Measurements from ENCODE around the gene DBX1. TPM values are rescaled to one million over a fixed set of nuclear protein-coding genes. Genes with fewer than 3 reads are reported as not detected.

DBX1 gene
- total and polyA plus RNA-seq, 10 donors = not detected

DNA sequence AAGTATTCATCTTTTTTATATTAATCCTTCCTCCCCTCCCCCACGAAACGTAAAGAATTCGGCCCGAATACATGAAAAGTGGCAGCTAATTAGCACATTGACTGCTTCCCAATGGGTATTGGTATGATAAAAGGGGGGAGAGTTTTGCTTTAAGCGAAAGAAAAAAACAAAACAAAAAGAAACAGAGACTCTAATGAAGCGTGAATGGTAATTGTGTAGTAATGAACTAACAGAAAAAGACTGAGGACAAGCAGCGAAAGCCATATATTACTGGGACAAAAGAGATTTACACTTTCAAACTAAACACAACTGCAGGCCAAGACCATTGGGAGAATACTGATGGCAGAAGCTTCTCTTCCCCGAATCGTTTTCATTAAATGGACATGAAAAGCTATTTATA, 2.5 kb downstream of the DBX1 start:
- Histone ChIP-seq H3K27me3 (replicated peaks in 1 of 7) (peaks cover 22 to 100% (median 93%) of the 10 kb centered on the region in 7 donors), H3K4me3 (no peak overlapping the region), H3K9me3 (peaks cover 0 to 13% (median 0%) of the 10 kb centered on the region in 8 donors), H3K36me3 (no peaks in the 10 kb centered on the region), H3K4me1 (peaks cover 6 to 25% (median 18%) of the 10 kb centered on the region in 6 donors), H3K27ac (no peak overlapping the region)
- DNase-seq = no peak
- TF ChIP-seq POLR2AphosphoS5 (IDR thresholded peaks at IDR 0.05) = no peak
- TF ChIP-seq, protein P1, sequence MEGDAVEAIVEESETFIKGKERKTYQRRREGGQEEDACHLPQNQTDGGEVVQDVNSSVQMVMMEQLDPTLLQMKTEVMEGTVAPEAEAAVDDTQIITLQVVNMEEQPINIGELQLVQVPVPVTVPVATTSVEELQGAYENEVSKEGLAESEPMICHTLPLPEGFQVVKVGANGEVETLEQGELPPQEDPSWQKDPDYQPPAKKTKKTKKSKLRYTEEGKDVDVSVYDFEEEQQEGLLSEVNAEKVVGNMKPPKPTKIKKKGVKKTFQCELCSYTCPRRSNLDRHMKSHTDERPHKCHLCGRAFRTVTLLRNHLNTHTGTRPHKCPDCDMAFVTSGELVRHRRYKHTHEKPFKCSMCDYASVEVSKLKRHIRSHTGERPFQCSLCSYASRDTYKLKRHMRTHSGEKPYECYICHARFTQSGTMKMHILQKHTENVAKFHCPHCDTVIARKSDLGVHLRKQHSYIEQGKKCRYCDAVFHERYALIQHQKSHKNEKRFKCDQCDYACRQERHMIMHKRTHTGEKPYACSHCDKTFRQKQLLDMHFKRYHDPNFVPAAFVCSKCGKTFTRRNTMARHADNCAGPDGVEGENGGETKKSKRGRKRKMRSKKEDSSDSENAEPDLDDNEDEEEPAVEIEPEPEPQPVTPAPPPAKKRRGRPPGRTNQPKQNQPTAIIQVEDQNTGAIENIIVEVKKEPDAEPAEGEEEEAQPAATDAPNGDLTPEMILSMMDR (IDR thresholded peaks at IDR 0.05 in 8 of 11, conservative IDR thresholded peaks at IDR 0.05 in 3 of 11) = no peak
- no peak for TF ChIP-seq POLR2A (IDR thresholded peaks at IDR 0.05)
- intact Hi-C loops (cut with DNase I; ENCODE audit: low total_unique reads) = no loop called here
- 7 to 10% (median 8%) methylated on average over 9 of the region's 9 CpGs for WGBS, 5 donors

DNA sequence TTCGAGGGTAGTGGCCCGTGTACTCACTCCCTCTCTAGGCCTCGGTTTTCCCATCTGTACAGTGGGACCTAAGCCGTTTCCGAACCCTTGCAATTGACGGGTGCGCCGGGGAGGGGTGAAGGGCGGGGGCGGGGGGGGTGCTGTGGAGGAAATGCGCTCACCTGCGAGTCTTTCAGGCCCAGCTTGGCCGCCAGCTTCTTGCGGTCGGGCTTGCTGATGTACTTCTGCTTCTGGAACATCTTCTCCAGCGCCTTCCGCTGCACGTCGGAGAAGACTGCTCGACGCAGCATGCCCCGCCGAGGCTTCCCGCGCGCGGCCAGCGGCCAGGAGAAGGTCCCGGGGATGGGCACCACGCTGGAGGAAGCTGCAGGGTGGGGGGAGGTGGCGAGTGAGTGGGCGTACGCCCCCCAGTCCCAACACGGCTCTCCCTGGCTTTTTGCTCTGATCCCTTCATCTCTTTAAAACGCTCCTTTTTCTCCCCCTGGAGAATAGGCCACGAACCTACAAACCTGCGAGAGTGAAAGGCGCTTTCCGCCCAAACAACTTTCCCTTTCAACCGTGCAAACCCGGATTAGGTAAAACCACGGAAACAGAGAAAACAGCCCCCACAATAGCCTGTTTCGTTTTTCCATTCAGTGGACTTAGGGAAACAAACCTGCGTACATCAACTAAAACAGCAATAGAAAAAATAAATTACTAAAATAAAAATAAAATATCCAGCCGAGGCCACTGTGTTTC, 3.2 kb downstream of the DBX1 start:
- DNase-seq = peak; percentile 78
- WGBS, 5 donors = 2 to 5% (median 3%) methylated on average over 34 to 45 of the region's 45 CpGs
- no peak overlapping the region for H3K27ac ChIP-seq
- TF ChIP-seq POLR2AphosphoS5 (IDR thresholded peaks at IDR 0.05) = no peak
- no peak for TF ChIP-seq POLR2A (IDR thresholded peaks at IDR 0.05)
- TF ChIP-seq, protein P1 (IDR thresholded peaks at IDR 0.05 in 8 of 11, conservative IDR thresholded peaks at IDR 0.05 in 3 of 11) = no peak
- H3K36me3 ChIP-seq = no peaks in the 10 kb centered on the region
- peaks cover 0 to 13% (median 0%) of the 10 kb centered on the region in 8 donors for H3K9me3 ChIP-seq
- H3K4me1 ChIP-seq = peaks cover 6 to 24% (median 18%) of the 10 kb centered on the region in 6 donors
- H3K4me3 ChIP-seq = peak overlapping the region in 7 of 8 donors; percentile 17 to 62 (median 32)
- H3K27me3 ChIP-seq (replicated peaks in 1 of 7) = peaks cover 22 to 97% (median 86%) of the 10 kb centered on the region in 7 donors
- intact Hi-C loops (cut with DNase I; ENCODE audit: low total_unique reads) = no loop called here

DNA sequence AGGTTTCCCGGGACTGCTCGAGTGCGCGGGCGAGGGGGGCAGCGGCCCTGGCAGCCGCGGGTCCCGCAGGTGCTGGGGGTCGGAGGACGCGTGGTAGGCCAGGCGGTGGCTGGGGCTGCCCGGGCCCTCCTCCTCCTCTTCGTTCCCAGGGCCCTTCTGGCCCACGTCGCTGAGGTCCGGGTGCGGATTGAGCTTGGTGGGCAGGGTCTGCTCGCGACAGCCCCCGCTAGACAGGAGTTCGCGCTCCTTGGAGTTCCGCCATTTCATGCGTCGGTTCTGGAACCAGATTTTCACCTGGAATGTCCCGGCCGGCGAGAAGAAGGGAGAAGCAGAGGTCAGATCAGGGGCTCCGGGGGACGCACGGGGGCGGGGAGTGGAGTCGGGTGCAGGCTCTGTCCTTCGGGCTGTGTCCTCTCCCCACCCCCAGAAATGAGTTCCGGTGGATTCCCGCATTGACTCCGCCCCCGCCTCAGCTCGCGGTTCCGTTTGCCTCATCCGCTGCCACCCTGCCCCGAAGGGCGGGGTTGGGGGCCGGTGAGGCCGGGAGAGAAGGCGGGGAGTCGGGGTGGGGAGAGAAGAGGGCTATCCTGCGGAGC, 3.9 kb downstream of the DBX1 start:
- Histone ChIP-seq H3K36me3 (no peaks in the 10 kb centered on the region), H3K27ac (no peak overlapping the region), H3K4me1 (peaks cover 6 to 23% (median 18%) of the 10 kb centered on the region in 6 donors), H3K9me3 (peaks cover 0 to 13% (median 0%) of the 10 kb centered on the region in 8 donors), H3K27me3 (replicated peaks in 1 of 7) (peaks cover 22 to 91% (median 80%) of the 10 kb centered on the region in 7 donors), H3K4me3 (peak overlapping the region; percentile 9 to 62 (median 30))
- intact Hi-C loops (cut with DNase I; ENCODE audit: low total_unique reads) = no loop called here
- WGBS, 5 donors = 2 to 11% (median 6%) methylated on average over 10 to 51 of the region's 51 CpGs
- DNase-seq = peak; percentile 80
- TF ChIP-seq POLR2AphosphoS5 (IDR thresholded peaks at IDR 0.05) (peak in 2 of 3 donors; percentile 21 to 25), POLR2A (IDR thresholded peaks at IDR 0.05) (no peak)

DNA sequence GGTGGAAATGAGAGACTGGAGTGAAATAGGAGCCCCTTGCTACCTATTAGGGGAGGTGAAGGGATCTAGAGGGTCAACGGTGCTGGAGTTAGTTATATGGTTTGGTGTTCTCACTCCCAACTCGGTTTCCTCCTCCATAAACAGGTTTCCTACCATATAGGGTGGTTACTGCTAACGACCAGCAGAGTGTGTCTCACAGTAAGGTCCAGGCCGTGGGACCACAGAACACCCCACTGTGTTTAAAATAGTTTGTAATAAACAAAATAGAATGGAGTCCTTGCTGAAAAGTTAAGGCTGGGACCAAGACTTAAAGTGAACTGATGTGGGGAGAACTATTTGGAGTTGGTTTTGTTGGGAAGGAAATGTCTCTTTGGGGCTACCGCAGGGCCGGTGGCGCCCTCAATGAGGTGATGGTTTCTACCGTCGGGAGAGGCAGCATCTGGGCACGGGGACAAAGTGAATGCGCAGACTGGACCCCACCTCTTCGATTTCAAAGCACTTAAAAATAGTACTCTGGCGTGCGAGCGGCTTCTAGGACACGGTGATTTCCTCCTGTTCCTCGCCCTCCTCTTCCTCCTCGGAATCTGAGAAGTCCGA, 4.5 kb downstream of the DBX1 start:
- H3K4me1 ChIP-seq = peaks cover 6 to 22% (median 18%) of the 10 kb centered on the region in 6 donors
- intact Hi-C loops (cut with DNase I; ENCODE audit: low total_unique reads) = no loop called here
- H3K27ac ChIP-seq = no peak overlapping the region
- peak overlapping the region in 4 of 8 donors; percentile 17 to 62 (median 33) for H3K4me3 ChIP-seq
- peaks cover 0 to 12% (median 0%) of the 10 kb centered on the region in 8 donors for H3K9me3 ChIP-seq
- DNase-seq = no peak
- TF ChIP-seq POLR2AphosphoS5 (IDR thresholded peaks at IDR 0.05) (no peak), POLR2A (IDR thresholded peaks at IDR 0.05) (no peak)
- TF ChIP-seq, protein P1 (IDR thresholded peaks at IDR 0.05 in 8 of 11, conservative IDR thresholded peaks at IDR 0.05 in 3 of 11) = no peak
- 6 to 18% (median 7%) methylated on average over 18 to 19 of the region's 19 CpGs for WGBS, 5 donors
- H3K27me3 ChIP-seq (replicated peaks in 1 of 7) = peaks cover 22 to 85% (median 74%) of the 10 kb centered on the region in 7 donors
- no peaks in the 10 kb centered on the region for H3K36me3 ChIP-seq

All from spleen (tissue), 11 donors.